NCI-H2081 treated with DMSO at 0.1 percent for 48 hours (cell line): ENCODE data around the gene FBXO42.

ENCODE experiments used
- DNase-seq: peaks from one replicate; lab custom pipeline; 2025; lab: John Stamatoyannopoulos, UW

Gene FBXO42

GRCh38 chr1:16351994-16352841 is at the start of gene FBXO42:
Gene FBXO42, minus strand, starts transcription at chr1:16352480. Its CDS starts 37,062 bp downstream, at chr1:16315418.
- DNase-seq, result peak; percentile 76

- no peak for DNase-seq
Observed at GRCh38 chr1:16398371-16398953, 46.2 kb upstream of the FBXO42 start.

- DNase-seq, result no peak
Observed at GRCh38 chr1:16397120-16397519, 44.8 kb upstream of the FBXO42 start.

GRCh38 chr1:16396591-16396990 is 44.3 kb upstream of the FBXO42 start:
- DNase-seq, result no peak

GRCh38 chr1:16394977-16395376 is 42.7 kb upstream of the FBXO42 start:
- DNase-seq, result no peak

- no peak for DNase-seq
Observed at GRCh38 chr1:16393570-16394521, 41.6 kb upstream of the FBXO42 start.

GRCh38 chr1:16392740-16393569 is 40.7 kb upstream of the FBXO42 start:
- no peak for DNase-seq

- DNase-seq, result no peak
Observed at GRCh38 chr1:16391411-16391810, 39.1 kb upstream of the FBXO42 start.

GRCh38 chr1:16387201-16388188 is 35.2 kb upstream of the FBXO42 start:
- DNase-seq, result no peak

GRCh38 chr1:16386454-16387113 is 34.3 kb upstream of the FBXO42 start:
- no peak for DNase-seq

- DNase-seq, result no peak
Observed at GRCh38 chr1:16385659-16386453, 33.6 kb upstream of the FBXO42 start.

- DNase-seq, result no peak
Observed at GRCh38 chr1:16383888-16384287, 31.6 kb upstream of the FBXO42 start.

GRCh38 chr1:16380868-16381267 is 28.6 kb upstream of the FBXO42 start:
- no peak for DNase-seq

- no peak for DNase-seq
Observed at GRCh38 chr1:16378443-16378842, 26.2 kb upstream of the FBXO42 start.

GRCh38 chr1:16376971-16377370 is 24.7 kb upstream of the FBXO42 start:
- DNase-seq, result no peak

- DNase-seq, result no peak
Observed at GRCh38 chr1:16375521-16376340, 23.5 kb upstream of the FBXO42 start.

GRCh38 chr1:16374266-16374665 is 22.0 kb upstream of the FBXO42 start:
- no peak for DNase-seq
